H9 (cell line): ENCODE results near the gene PLCB1. TPM values are rescaled to one million over a fixed set of nuclear protein-coding genes. Genes with fewer than 3 reads are reported as not detected.

Source experiments
- DNase-seq: peaks from one replicate; pipeline ENCODE4 v3.0.0-alpha.2; 2017
- H2AFZ ChIP-seq: one replicate; pipeline ENCODE4 v1.6.1; 2013; ENCODE audit warnings: mild to moderate bottlenecking, low read length, control low read depth, moderate library complexity
- H2AK5ac ChIP-seq: 2 replicates; pipeline ENCODE4 v1.6.1; 2013; ENCODE audit warnings: low read length, control low read depth, mixed read lengths; ENCODE audit not compliant: insufficient read length
- H2BK120ac ChIP-seq: one replicate; pipeline ENCODE4 v1.6.1; 2013; ENCODE audit warnings: low read depth, mild to moderate bottlenecking, low read length, control low read depth, inconsistent platforms; ENCODE audit not compliant: poor library complexity, severe bottlenecking
- H2BK12ac ChIP-seq: 2 replicates; pipeline ENCODE4 v1.6.1; 2013; ENCODE audit warnings: low read length, control low read depth, mixed read lengths, low read depth; ENCODE audit not compliant: insufficient read length
- H2BK15ac ChIP-seq: 2 replicates; pipeline ENCODE4 v1.6.1; 2013; ENCODE audit warnings: low read depth, low read length, control low read depth
- H2BK20ac ChIP-seq: one replicate; pipeline ENCODE4 v1.6.1; 2013; ENCODE audit warnings: low read depth, mild to moderate bottlenecking, low read length, control low read depth, inconsistent platforms; ENCODE audit not compliant: poor library complexity, severe bottlenecking
- H2BK5ac ChIP-seq: 2 replicates; pipeline ENCODE4 v1.6.1; 2013; ENCODE audit warnings: low read length, control low read depth, mixed read lengths; ENCODE audit not compliant: insufficient read length
- H3K14ac ChIP-seq: 2 replicates; pipeline ENCODE4 v1.6.1; 2013; ENCODE audit warnings: low read length, control low read depth; ENCODE audit not compliant: insufficient read depth
- H3K18ac ChIP-seq: 2 replicates; pipeline ENCODE4 v1.6.1; 2013; ENCODE audit warnings: low read depth, mild to moderate bottlenecking, mixed read lengths, low read length, control low read depth; ENCODE audit not compliant: insufficient read length
- H3K23ac ChIP-seq: 2 replicates; pipeline ENCODE4 v1.6.1; 2013; ENCODE audit warnings: low read length, control low read depth, mixed read lengths, low read depth; ENCODE audit not compliant: insufficient read length
- H3K23me2 ChIP-seq: 2 replicates; pipeline ENCODE4 v1.6.1; 2013; ENCODE audit warnings: low read depth, mild to moderate bottlenecking, mixed read lengths, low read length, control low read depth; ENCODE audit not compliant: insufficient read length, poor library complexity, severe bottlenecking
- H3K27ac ChIP-seq: 2 replicates; pipeline ENCODE4 v1.5.1; 2013; ENCODE audit warnings: low read length, control low read depth, mixed read lengths, low read depth; ENCODE audit not compliant: insufficient read length
- H3K27me3 ChIP-seq: 2 replicates; pipeline ENCODE4 v1.6.1; 2013; ENCODE audit warnings: low read length, control low read depth, inconsistent platforms; ENCODE audit not compliant: insufficient read depth
- H3K4ac ChIP-seq: 2 replicates; pipeline ENCODE4 v1.6.1; 2013; ENCODE audit warnings: low read depth, mild to moderate bottlenecking, control low read depth, inconsistent platforms, low read length, moderate library complexity
- H3K4me1 ChIP-seq: 2 replicates; pipeline ENCODE4 v1.6.1; 2013; ENCODE audit warnings: low read length, control low read depth, inconsistent platforms; ENCODE audit not compliant: insufficient read depth
- H3K4me2 ChIP-seq: 2 replicates; pipeline ENCODE4 v1.6.1; 2013; ENCODE audit warnings: low read length, control low read depth, mixed read lengths; ENCODE audit not compliant: insufficient read length, insufficient read depth
- H3K56ac ChIP-seq: 2 replicates; pipeline ENCODE4 v1.6.1; 2013; ENCODE audit warnings: low read depth, mild to moderate bottlenecking, mixed read lengths, low read length, control low read depth; ENCODE audit not compliant: insufficient read length
- H3K79me1 ChIP-seq: 2 replicates; pipeline ENCODE4 v1.6.1; 2013; ENCODE audit warnings: low read depth, mild to moderate bottlenecking, moderate library complexity, low read length, control low read depth, inconsistent platforms; ENCODE audit not compliant: insufficient read depth, poor library complexity, severe bottlenecking
- H3K79me2 ChIP-seq: 2 replicates; pipeline ENCODE4 v1.6.1; 2013; ENCODE audit warnings: low read length, control low read depth, inconsistent platforms; ENCODE audit not compliant: insufficient read depth
- H3K9ac ChIP-seq: 2 replicates; pipeline ENCODE4 v1.6.1; 2013; ENCODE audit warnings: low read length, control low read depth, mixed read lengths; ENCODE audit not compliant: insufficient read length; ENCODE audit errors: extremely low read depth
- H3K9me3 ChIP-seq: one replicate; pipeline ENCODE4 v1.6.1; 2013; ENCODE audit warnings: low read depth, low read length, inconsistent platforms; ENCODE audit not compliant: control insufficient read depth
- H3T11ph ChIP-seq: one replicate; pipeline ENCODE4 v1.6.1; 2013; ENCODE audit warnings: mild to moderate bottlenecking, low read length, control low read depth, inconsistent platforms
- H4K20me1 ChIP-seq: one replicate; pipeline ENCODE4 v1.6.1; 2013; ENCODE audit not compliant: control insufficient read depth, insufficient read length, insufficient read depth
- H4K5ac ChIP-seq: 2 replicates; pipeline ENCODE4 v1.6.1; 2013; ENCODE audit warnings: low read depth, mild to moderate bottlenecking, mixed read lengths, low read length, control low read depth; ENCODE audit not compliant: insufficient read length
- H4K8ac ChIP-seq: replicated peaks from 2 replicates; pipeline ENCODE4 v1.6.1; 2013; ENCODE audit warnings: low read length, control low read depth, mixed read lengths, low read depth; ENCODE audit not compliant: insufficient read length
- H4K91ac ChIP-seq: 2 replicates; pipeline ENCODE4 v1.6.1; 2013; ENCODE audit warnings: low read depth, mild to moderate bottlenecking, moderate library complexity, mixed read lengths, low read length, control low read depth; ENCODE audit not compliant: insufficient read length
- H3K27ac Mint-ChIP-seq, 3 experiments: 2 replicates in 2 of 3; 3 replicates in 1 of 3; pipeline ENCODE4 v1.8.0; 2020 to 2021; ENCODE audit warnings: mixed read lengths in 3 of 3, mild to moderate bottlenecking in 1 of 3, moderate library complexity in 1 of 3
- H3K27me3 Mint-ChIP-seq: 2 replicates; pipeline ENCODE4 v1.8.0; 2021; ENCODE audit warnings: low read depth, mild to moderate bottlenecking, moderate library complexity, mixed read lengths
- H3K36me3 Mint-ChIP-seq, 3 experiments: 2 replicates in 2 of 3; 3 replicates in 1 of 3; pipeline ENCODE4 v1.8.0; 2020 to 2021; ENCODE audit warnings: low read depth in 3 of 3, mixed read lengths in 3 of 3; ENCODE audit not compliant: insufficient read depth in 1 of 3
- H3K4me1 Mint-ChIP-seq, 2 experiments: 2 replicates each; pipeline ENCODE4 v1.8.0; 2020; ENCODE audit warnings: mixed read lengths in 2 of 2
- H3K4me3 Mint-ChIP-seq, 2 experiments: 2 replicates in 1 of 2; 3 replicates in 1 of 2; pipeline ENCODE4 v1.8.0; 2020 to 2021; ENCODE audit warnings: mild to moderate bottlenecking in 2 of 2, mixed read lengths in 2 of 2, moderate library complexity in 1 of 2
- H3K9me3 Mint-ChIP-seq, 2 experiments: 2 replicates in 1 of 2; 3 replicates in 1 of 2; pipeline ENCODE4 v1.8.0; 2020; ENCODE audit warnings: mild to moderate bottlenecking in 2 of 2, mixed read lengths in 2 of 2, moderate library complexity in 1 of 2
- CTCF ChIP-seq: fragments of 200-600 bp; sonication (generic); conservative IDR thresholded peaks from 3 replicates; pipeline ENCODE4 v1.8.0; 2021; ENCODE audit warnings: antibody characterized with exemption, mild to moderate bottlenecking
- WGBS: extraction: QIAGEN DNeasy Blood & Tissue Kit; methylation state at CpG from one replicate; pipeline ENCODE4 v1.1.7; 2013; ENCODE audit warnings: missing lambda C conversion rate, low lambda C conversion rate, mixed read lengths; ENCODE audit not compliant: insufficient read length; ENCODE audit errors: extremely low coverage; 5-methylcytosine and 5-hydroxymethylcytosine counted together
- total RNA-seq: library from RNA; stranded (reverse); gene quantifications from 2 replicates; pipeline ENCODE4 v1.2.1, GENCODE V29; 2021

PLCB1 gene
- total RNA-seq, 1 experiment from 2014 or later: 11.5 TPM

- H3K9ac ChIP-seq: no peak overlapping the region
- H2BK120ac ChIP-seq: no peak overlapping the region
- no peaks in the 10 kb centered on the region for H4K20me1 ChIP-seq
- H4K5ac ChIP-seq: no peak overlapping the region
- peak; percentile 41 for DNase-seq
- H2BK15ac ChIP-seq: no peak overlapping the region
- H3K4me1 ChIP-seq: peaks cover 9% of the 10 kb centered on the region; the same call in 1 of the 2 replicates
- H2BK20ac ChIP-seq: no peak overlapping the region
- H3K23me2 ChIP-seq: no peaks in the 10 kb centered on the region
- WGBS: no CpG with 5 or more reads among the region's 3 CpGs
- H3K27me3 Mint-ChIP-seq: no peaks in the 10 kb centered on the region
- H3K4me2 ChIP-seq: no peak overlapping the region
- H3K56ac ChIP-seq: no peak overlapping the region
- H2AK5ac ChIP-seq: no peak overlapping the region
- H2AFZ ChIP-seq: no peak overlapping the region
- H3K27me3 ChIP-seq: no peaks in the 10 kb centered on the region
- H3K23ac ChIP-seq: no peak overlapping the region
- peaks cover 4 to 13% (median 13%) of the 10 kb centered on the region in 3 experiments for H3K36me3 Mint-ChIP-seq
- peak overlapping the region in 2 of 3 experiments; percentile 20 to 39; a peak in 3 of 7 replicates for H3K27ac Mint-ChIP-seq
- no peak overlapping the region for H3K18ac ChIP-seq
- TF ChIP-seq CTCF: no peak
- H3T11ph ChIP-seq: no peak overlapping the region
- H3K14ac ChIP-seq: no peak overlapping the region
- no peak overlapping the region for H3K4ac ChIP-seq
- H4K91ac ChIP-seq: no peak overlapping the region
- no peak overlapping the region for H2BK12ac ChIP-seq
- H2BK5ac ChIP-seq: no peak overlapping the region
- no peaks in the 10 kb centered on the region for H3K9me3 ChIP-seq
- H4K8ac ChIP-seq: no peak overlapping the region
- H3K9me3 Mint-ChIP-seq: peaks cover 7 to 16% of the 10 kb centered on the region in 2 experiments; a peak in 4 of 5 replicates
- no peaks in the 10 kb centered on the region for H3K79me1 ChIP-seq
- peaks cover 22 to 38% of the 10 kb centered on the region in 2 experiments for H3K4me1 Mint-ChIP-seq
- H3K79me2 ChIP-seq: no peaks in the 10 kb centered on the region
- no peak overlapping the region for H3K27ac ChIP-seq
- no peak overlapping the region for H3K4me3 Mint-ChIP-seq
Observed at GRCh38 chr20:8918145-8918544, 786.1 kb downstream of the PLCB1 start.
